ENCODE measurements around the gene JARID2. TPM values are rescaled to one million over a fixed set of nuclear protein-coding genes. Genes with fewer than 3 reads are reported as not detected.

JARID2 gene
- total and polyA plus RNA-seq, 2 of the 13 experiments (the other 11 are each of a cell fraction or from before 2014, with no cell fraction given), result 7.5 to 10.3 TPM

DNA sequence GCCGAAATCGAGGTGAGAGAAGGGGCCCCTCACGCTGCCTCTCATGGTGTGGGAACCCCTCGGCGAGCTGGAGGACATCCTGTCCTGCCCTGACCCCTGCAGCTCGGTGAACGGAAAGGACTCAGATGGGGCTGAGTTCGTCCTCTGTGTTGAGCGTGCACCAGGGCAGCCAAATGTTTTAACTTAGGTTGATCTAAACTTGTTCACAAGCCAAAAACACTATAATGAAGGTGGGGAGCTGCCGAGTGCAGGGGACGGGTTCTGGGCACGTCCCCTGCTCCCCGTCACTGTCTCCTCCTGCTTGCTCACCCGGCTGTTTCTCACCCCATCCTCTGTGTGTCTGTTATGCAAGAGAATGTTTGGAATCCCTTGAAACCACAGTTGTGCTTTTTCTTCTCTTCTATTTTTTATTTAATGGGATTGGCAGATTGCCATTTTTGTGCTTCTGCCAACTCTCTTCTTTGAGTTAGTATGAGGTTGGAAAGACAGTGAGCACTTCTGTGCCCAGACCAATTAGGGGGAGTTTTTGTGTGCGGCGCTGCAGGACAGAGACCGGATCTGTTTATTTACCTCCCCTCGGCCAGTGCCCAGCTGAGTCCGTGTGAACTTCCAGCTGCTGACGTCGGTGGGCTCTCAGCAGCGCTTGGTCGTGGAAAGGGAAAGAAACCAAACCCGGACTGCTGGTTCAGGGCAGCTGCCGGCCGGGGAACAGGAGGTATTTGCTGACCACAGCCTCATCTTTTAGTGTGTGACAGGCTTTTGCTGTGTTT lies 258.9 kb downstream of the JARID2 start (continued):
- 0 out of 2 replicates have a peak, but pooled peaks have one; percentile 5 for TF ChIP-seq RFXANK (CRISPR knock-in tag; IDR thresholded peaks at IDR 0.05)
- TF ChIP-seq, protein P1, sequence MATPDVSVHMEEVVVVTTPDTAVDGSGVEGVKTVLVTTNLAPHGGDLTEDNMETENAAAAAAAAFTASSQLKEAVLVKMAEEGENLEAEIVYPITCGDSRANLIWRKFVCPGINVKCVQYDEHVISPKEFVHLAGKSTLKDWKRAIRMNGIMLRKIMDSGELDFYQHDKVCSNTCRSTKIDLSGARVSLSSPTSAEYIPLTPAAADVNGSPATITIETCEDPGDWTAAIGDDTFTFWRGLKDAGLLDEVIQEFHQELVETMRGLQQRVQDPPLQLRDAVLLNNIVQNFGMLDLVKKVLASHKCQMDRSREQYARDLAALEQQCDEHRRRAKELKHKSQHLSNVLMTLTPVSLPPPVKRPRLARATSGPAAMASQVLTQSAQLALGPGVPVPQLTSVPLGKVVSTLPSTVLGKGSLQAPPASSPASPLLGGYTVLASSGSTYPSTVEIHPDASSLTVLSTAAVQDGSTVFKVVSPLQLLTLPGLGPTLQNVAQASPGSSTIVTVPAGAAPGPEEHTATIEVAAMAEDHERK (CRISPR knock-in tag; IDR thresholded peaks at IDR 0.05; ENCODE audit: low read depth), result no peak
- TF ChIP-seq, protein P2, sequence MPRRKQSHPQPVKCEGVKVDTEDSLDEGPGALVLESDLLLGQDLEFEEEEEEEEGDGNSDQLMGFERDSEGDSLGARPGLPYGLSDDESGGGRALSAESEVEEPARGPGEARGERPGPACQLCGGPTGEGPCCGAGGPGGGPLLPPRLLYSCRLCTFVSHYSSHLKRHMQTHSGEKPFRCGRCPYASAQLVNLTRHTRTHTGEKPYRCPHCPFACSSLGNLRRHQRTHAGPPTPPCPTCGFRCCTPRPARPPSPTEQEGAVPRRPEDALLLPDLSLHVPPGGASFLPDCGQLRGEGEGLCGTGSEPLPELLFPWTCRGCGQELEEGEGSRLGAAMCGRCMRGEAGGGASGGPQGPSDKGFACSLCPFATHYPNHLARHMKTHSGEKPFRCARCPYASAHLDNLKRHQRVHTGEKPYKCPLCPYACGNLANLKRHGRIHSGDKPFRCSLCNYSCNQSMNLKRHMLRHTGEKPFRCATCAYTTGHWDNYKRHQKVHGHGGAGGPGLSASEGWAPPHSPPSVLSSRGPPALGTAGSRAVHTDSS (CRISPR knock-in tag; conservative IDR thresholded peaks at IDR 0.05), result no peak
- no peak for TF ChIP-seq ZNF557 (CRISPR knock-in tag; IDR thresholded peaks at IDR 0.05)
- TF ChIP-seq TCF12 (IDR thresholded peaks at IDR 0.05), result no peak
- no peak for TF ChIP-seq TCF12 (CRISPR knock-in tag; IDR thresholded peaks at IDR 0.05)
- TF ChIP-seq, protein P3, sequence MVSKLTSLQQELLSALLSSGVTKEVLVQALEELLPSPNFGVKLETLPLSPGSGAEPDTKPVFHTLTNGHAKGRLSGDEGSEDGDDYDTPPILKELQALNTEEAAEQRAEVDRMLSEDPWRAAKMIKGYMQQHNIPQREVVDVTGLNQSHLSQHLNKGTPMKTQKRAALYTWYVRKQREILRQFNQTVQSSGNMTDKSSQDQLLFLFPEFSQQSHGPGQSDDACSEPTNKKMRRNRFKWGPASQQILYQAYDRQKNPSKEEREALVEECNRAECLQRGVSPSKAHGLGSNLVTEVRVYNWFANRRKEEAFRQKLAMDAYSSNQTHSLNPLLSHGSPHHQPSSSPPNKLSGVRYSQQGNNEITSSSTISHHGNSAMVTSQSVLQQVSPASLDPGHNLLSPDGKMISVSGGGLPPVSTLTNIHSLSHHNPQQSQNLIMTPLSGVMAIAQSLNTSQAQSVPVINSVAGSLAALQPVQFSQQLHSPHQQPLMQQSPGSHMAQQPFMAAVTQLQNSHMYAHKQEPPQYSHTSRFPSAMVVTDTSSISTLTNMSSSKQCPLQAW (CRISPR knock-in tag; IDR thresholded peaks at IDR 0.05), result peak; percentile 17; the same call in 1 of the 2 replicates
- TF ChIP-seq TCF7L2 (IDR thresholded peaks at IDR 0.05; ENCODE audit: low read depth, low read length), result no peak
- TF ChIP-seq ZNF709 (CRISPR knock-in tag; IDR thresholded peaks at IDR 0.05), result peak; percentile 84; the same call in 1 of the 2 replicates
- 0 out of 2 replicates have a peak, but pooled peaks have one; percentile 66 for TF ChIP-seq ZNF543 (CRISPR knock-in tag; IDR thresholded peaks at IDR 0.05)
- TF ChIP-seq HNF4A (CRISPR knock-in tag; IDR thresholded peaks at IDR 0.05), result peak; percentile 13; the same call in 1 of the 2 replicates
- TF ChIP-seq CENPT (CRISPR knock-in tag; IDR thresholded peaks at IDR 0.05; ENCODE audit: low read depth), result no peak
- TF ChIP-seq ZBTB42 (CRISPR knock-in tag; IDR thresholded peaks at IDR 0.05), result no peak
- TF ChIP-seq GABPA (IDR thresholded peaks at IDR 0.05; ENCODE audit: low read depth, low read length), result no peak
- TF ChIP-seq GABPA (CRISPR knock-in tag; IDR thresholded peaks at IDR 0.05; ENCODE audit: low read depth), result peak; percentile 27; the same call in 1 of the 2 replicates
- no peak for TF ChIP-seq NFRKB (IDR thresholded peaks at IDR 0.05)
- no peak for TF ChIP-seq MIER3 (CRISPR knock-in tag; IDR thresholded peaks at IDR 0.05; ENCODE audit: borderline replicate concordance)
- peak; percentile 42; the same call in 1 of the 2 replicates for TF ChIP-seq ZMYM4 (CRISPR knock-in tag; IDR thresholded peaks at IDR 0.05)
- peak; percentile 32; the same call in 1 of the 2 replicates for TF ChIP-seq ZNF263 (CRISPR knock-in tag; IDR thresholded peaks at IDR 0.05)
- TF ChIP-seq, protein P4, sequence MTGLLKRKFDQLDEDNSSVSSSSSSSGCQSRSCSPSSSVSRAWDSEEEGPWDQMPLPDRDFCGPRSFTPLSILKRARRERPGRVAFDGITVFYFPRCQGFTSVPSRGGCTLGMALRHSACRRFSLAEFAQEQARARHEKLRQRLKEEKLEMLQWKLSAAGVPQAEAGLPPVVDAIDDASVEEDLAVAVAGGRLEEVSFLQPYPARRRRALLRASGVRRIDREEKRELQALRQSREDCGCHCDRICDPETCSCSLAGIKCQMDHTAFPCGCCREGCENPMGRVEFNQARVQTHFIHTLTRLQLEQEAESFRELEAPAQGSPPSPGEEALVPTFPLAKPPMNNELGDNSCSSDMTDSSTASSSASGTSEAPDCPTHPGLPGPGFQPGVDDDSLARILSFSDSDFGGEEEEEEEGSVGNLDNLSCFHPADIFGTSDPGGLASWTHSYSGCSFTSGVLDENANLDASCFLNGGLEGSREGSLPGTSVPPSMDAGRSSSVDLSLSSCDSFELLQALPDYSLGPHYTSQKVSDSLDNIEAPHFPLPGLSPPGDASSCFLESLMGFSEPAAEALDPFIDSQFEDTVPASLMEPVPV (CRISPR knock-in tag; IDR thresholded peaks at IDR 0.05), result no peak

Measured in HepG2 (cell line).